K562 (cell line): Measurements from ENCODE around the gene PFN3. TPM values are rescaled to one million over a fixed set of nuclear protein-coding genes. Genes with fewer than 3 reads are reported as not detected.

Experiments
- ATAC-seq: fragments of 200-7000 bp; cut with Tn5 transposase; 3 replicates; pipeline ENCODE4 v1.9.1; 2020; ENCODE audit warnings: moderate library complexity
- BruUV-seq: library from RNA; stranded (reverse); fragments of 400-500 nt; replicated peaks from 2 replicates; lab custom pipeline; 2021; lab: Mats Ljungman, UMichigan
- CTCF ChIA-PET: fragments of 300-600 bp; formaldehyde crosslinking; extraction: SDS; loops from one replicate; lab custom pipeline; 2021; ENCODE audit warnings: low intra/inter-chr PET ratio; lab: Yijun Ruan, JAX
- POLR2A ChIA-PET: fragments of 300-600, 350-650 bp; sonication (Branson Sonifier 250); formaldehyde crosslinking; extraction: SDS; loops from one replicate; lab custom pipeline; 2021; ENCODE audit warnings: antibody characterized with exemption, inconsistent platforms; lab: Yijun Ruan, JAX
- DNase-seq, 4 experiments: peaks; one replicate each; pipeline versions ENCODE4 v3.0.0 to v3.0.0-alpha.2; 2011 to 2018; ENCODE audit warnings: low spot score in 3 of 4, mixed read lengths in 3 of 4; ENCODE audit errors: extremely low read depth in 1 of 4
- FAIRE-seq: peaks from 2 replicates; lab custom pipeline; 2011; peaks lifted over from hg19 to GRCh38; lab: Jason Lieb, UNC
- H2AFZ ChIP-seq: 2 replicates; pipeline ENCODE4 v1.6.0; 2011; ENCODE audit warnings: low read depth, low read length, control low read depth, inconsistent platforms
- H3K27ac ChIP-seq: fragments of 200-600 bp; 3 replicates; pipeline ENCODE4 v1.8.0; 2011; ENCODE audit warnings: low read depth, mild to moderate bottlenecking, control low read depth, inconsistent platforms, low read length, moderate library complexity, mixed read lengths; ENCODE audit errors: extremely low read depth
- H3K27me3 ChIP-seq, 2 experiments: fragments of 300-600 bp in 1 of 2; 2 replicates in 1 of 2; 3 replicates in 1 of 2; pipeline versions ENCODE4 v1.6.0 to v1.8.0; 2011; ENCODE audit warnings: inconsistent platforms in 2 of 2, low read length in 2 of 2, mild to moderate bottlenecking in 1 of 2, mixed read lengths in 1 of 2, moderate library complexity in 1 of 2; ENCODE audit not compliant: control insufficient read depth in 2 of 2, insufficient read depth in 2 of 2
- H3K36me3 ChIP-seq: fragments of 300-600 bp; 3 replicates; pipeline ENCODE4 v1.8.0; 2011; ENCODE audit warnings: mild to moderate bottlenecking, low read length, inconsistent platforms; ENCODE audit not compliant: control insufficient read depth, insufficient read depth
- H3K4me1 ChIP-seq, 2 experiments: fragments of 200-600 bp in 1 of 2; replicated peaks in 1 of 2; 2 replicates in 1 of 2; 3 replicates in 1 of 2; pipeline versions ENCODE4 v1.5.1 to v1.8.0; 2011; ENCODE audit warnings: inconsistent platforms in 2 of 2, low read length in 2 of 2, mild to moderate bottlenecking in 1 of 2, mixed read lengths in 1 of 2, moderate library complexity in 1 of 2; ENCODE audit not compliant: control insufficient read depth in 2 of 2, insufficient read depth in 2 of 2
- H3K4me2 ChIP-seq: 2 replicates; pipeline ENCODE4 v1.6.1; 2011; ENCODE audit warnings: low read length, control low read depth, inconsistent platforms, mixed read lengths; ENCODE audit not compliant: insufficient read depth
- H3K4me3 ChIP-seq: fragments of 200-600 bp; sonication (generic), shearing (Covaris generic); 2 replicates; pipeline ENCODE4 v1.5.1; 2016; ENCODE audit warnings: control low read depth, inconsistent platforms
- H3K79me2 ChIP-seq: fragments of 200-600 bp; 3 replicates; pipeline ENCODE4 v1.8.0; 2011; ENCODE audit warnings: low read length, inconsistent platforms; ENCODE audit not compliant: control insufficient read depth, insufficient read depth
- H3K9ac ChIP-seq, 2 experiments: 2 replicates each; pipeline versions ENCODE4 v1.6.0 to v1.6.1; 2011; ENCODE audit warnings: low read depth in 2 of 2, low read length in 2 of 2, control low read depth in 1 of 2, inconsistent platforms in 1 of 2, mild to moderate bottlenecking in 1 of 2, mixed read lengths in 1 of 2; ENCODE audit not compliant: insufficient read depth in 1 of 2
- H3K9me1 ChIP-seq: one replicate; pipeline ENCODE4 v1.6.0; 2011; ENCODE audit warnings: inconsistent platforms, mild to moderate bottlenecking, low read length, moderate library complexity; ENCODE audit not compliant: control insufficient read depth, insufficient read depth
- H3K9me3 ChIP-seq: replicated peaks from 2 replicates; pipeline ENCODE4 v1.5.1; 2011; ENCODE audit warnings: low read depth, low read length, inconsistent platforms; ENCODE audit not compliant: control insufficient read depth, insufficient read depth
- H4K20me1 ChIP-seq: replicated peaks from 2 replicates; pipeline ENCODE4 v1.6.1; 2011; ENCODE audit warnings: low read length, inconsistent platforms, mixed read lengths; ENCODE audit not compliant: control insufficient read depth, insufficient read depth
- DPF2 ChIP-seq: fragments of 450-650 bp; IDR thresholded peaks from 2 replicates; pipeline ENCODE4 v1.6.1; 2016
- ESRRA ChIP-seq: fragments of 450-650 bp; IDR thresholded peaks from 2 replicates; pipeline ENCODE4 v1.6.1; 2014; ENCODE audit warnings: low read depth, mild to moderate bottlenecking, moderate library complexity, borderline replicate concordance
- FOSL1 ChIP-seq: fragments of 200-800 bp; sonication (Bioruptor generic); conservative IDR thresholded peaks from 2 replicates; pipeline ENCODE4 v1.6.1; 2016; ENCODE audit warnings: missing genetic modification characterization, missing compliant biosample characterization
- GMEB1 ChIP-seq: fragments of 250-450 bp; sonication (Bioruptor Pico); IDR thresholded peaks from 2 replicates; pipeline ENCODE4 v1.4.0; 2020; ENCODE audit warnings: mild to moderate bottlenecking
- GTF2E2 ChIP-seq: fragments of 200-800 bp; sonication (Bioruptor generic); IDR thresholded peaks from 2 replicates; pipeline ENCODE4 v1.6.1; 2016; ENCODE audit warnings: missing genetic modification characterization, missing compliant biosample characterization
- HDAC1 ChIP-seq, 2 experiments: fragments of 450-650 bp; IDR thresholded peaks; 2 replicates each; pipeline ENCODE4 v1.6.1; 2016 to 2017; ENCODE audit warnings: inconsistent platforms in 1 of 2, mild to moderate bottlenecking in 1 of 2, moderate library complexity in 1 of 2
- HDAC8 ChIP-seq: fragments of 450-650 bp; IDR thresholded peaks from 2 replicates; pipeline ENCODE4 v1.6.1; 2016; ENCODE audit warnings: mild to moderate bottlenecking, missing genetic modification characterization, moderate library complexity, missing compliant biosample characterization
- MIER1 ChIP-seq: fragments of 450-650 bp; IDR thresholded peaks from 2 replicates; pipeline ENCODE4 v1.6.1; 2016; ENCODE audit warnings: antibody characterized with exemption, mild to moderate bottlenecking, low read depth
- POLR2B ChIP-seq: fragments of 450-650 bp; IDR thresholded peaks from 2 replicates; pipeline ENCODE4 v1.6.1; 2018; ENCODE audit warnings: low read depth; ENCODE audit not compliant: partially characterized antibody
- PTTG1 ChIP-seq: fragments of 450-650 bp; IDR thresholded peaks from 2 replicates; pipeline ENCODE4 v1.6.1; 2016; ENCODE audit warnings: low read depth, mild to moderate bottlenecking, missing genetic modification characterization, missing compliant biosample characterization
- SMARCA5 ChIP-seq: fragments of 450-650 bp; IDR thresholded peaks from 2 replicates; pipeline ENCODE4 v1.6.1; 2016
- SPI1 ChIP-seq: IDR thresholded peaks from 2 replicates; pipeline ENCODE4 v1.6.1; 2011; ENCODE audit warnings: low read depth, low read length, control low read depth, borderline replicate concordance
- TAF1 ChIP-seq: IDR thresholded peaks from 2 replicates; pipeline ENCODE4 v1.6.1; 2011; ENCODE audit warnings: mild to moderate bottlenecking, low read length, moderate library complexity; ENCODE audit not compliant: insufficient read depth, control insufficient read depth, severe bottlenecking; ENCODE audit errors: extremely low read depth
- TSHZ1 ChIP-seq: fragments of 250-450 bp; sonication (Bioruptor Pico); IDR thresholded peaks from 2 replicates; pipeline ENCODE4 v1.4.0; 2020; ENCODE audit warnings: mild to moderate bottlenecking, moderate library complexity
- ZNF57 ChIP-seq: fragments of 450-650 bp; formaldehyde crosslinking; IDR thresholded peaks from 2 replicates; pipeline ENCODE4 v1.4.0; 2020; ENCODE audit warnings: mild to moderate bottlenecking, moderate library complexity
- WGBS: fragments of 100-300 bp; shearing (Covaris generic); methylation state at CpG from one replicate; pipeline ENCODE4 v1.1.6; 2016; ENCODE audit warnings: low coverage, mixed read lengths; ENCODE audit not compliant: insufficient coverage; ENCODE audit errors: missing lambda C conversion rate; 5-methylcytosine and 5-hydroxymethylcytosine counted together
- in situ Hi-C: fragments of 300-500 bp; cut with MboI; formaldehyde crosslinking; loops from 4 replicates; pipeline ENCODE4 v1.15.0; 2018; ENCODE audit warnings: inconsistent platforms, mixed read lengths
- intact Hi-C: fragments of 100-400 bp; cut with micrococcal nuclease; formaldehyde crosslinking; loops from 2 replicates; pipeline ENCODE4 v1.14.2; 2022
- polyA plus RNA-seq, 8 experiments: library from polyadenylated mRNA; depleted of rRNA in 4 of 8; stranded (reverse) in 5 of 8; unstranded in 3 of 8; fragments of >200 nt; fragmentation: Nextera tagmentation in 2 of 8; fragmentation: Illumina TruSeq in 1 of 8; extraction: Ambion mirVana in 2 of 8; extraction: Trizol in 1 of 8; gene quantifications; 2 replicates each; pipeline versions ENCODE4 v1.2.1 to v1.2.3, GENCODE V29; 2011 to 2014; ENCODE audit warnings: inconsistent platforms in 1 of 8, missing spikeins in 1 of 8
- total RNA-seq, 7 experiments: library from RNA; depleted of rRNA in 6 of 7; stranded (reverse); fragments of >200 nt in 6 of 7; fragmentation: Illumina TruSeq in 2 of 7; extraction: Trizol in 2 of 7; gene quantifications; 2 replicates each; pipeline versions ENCODE4 v1.2.1 to v1.2.3, GENCODE V29; 2011 to 2021; ENCODE audit warnings: low replicate concordance in 1 of 7
- TF ChIP-seq, protein P1 (sequence below): fragments of 450-650 bp; formaldehyde crosslinking; IDR thresholded peaks from 2 replicates; pipeline ENCODE4 v1.4.0; 2020; ENCODE audit warnings: mild to moderate bottlenecking, mixed read lengths

Gene PFN3
- total and polyA plus RNA-seq, 9 of the 15 experiments (the other 6 are each of a cell fraction or from before 2014, with no cell fraction given) = not detected

DNA sequence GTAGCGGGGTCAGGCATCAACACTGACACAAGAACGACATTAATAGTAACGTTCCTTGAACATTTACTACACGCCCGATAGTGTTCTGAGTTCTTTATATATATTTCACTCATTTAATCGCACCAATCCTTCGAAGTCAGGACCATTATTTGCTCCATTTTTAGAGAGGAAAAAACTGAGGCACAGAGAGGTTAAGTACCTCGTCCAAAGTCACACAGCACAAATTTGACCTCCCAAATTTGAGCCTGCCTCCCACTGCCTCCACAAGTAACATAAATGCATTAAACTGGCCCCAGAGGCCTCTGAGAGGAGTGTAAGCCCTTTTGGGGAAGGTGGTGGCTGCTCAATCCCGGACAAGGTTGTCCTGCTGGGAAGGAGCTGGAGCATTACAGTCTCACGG, 36.9 kb downstream of the PFN3 start:
- ChIA-PET POLR2A (interaction anchor here (0.7 to 3.0 kb wide), 3 partner anchors 9 to 130 kb away, joined by 3 to 13 read pairs (median 4); partner anchors contain the start of gene LMAN2), CTCF (no interaction called here)
- no peaks in the 10 kb centered on the region for H3K9me3 ChIP-seq
- H3K27ac ChIP-seq = peak overlapping the region; percentile 67; the same call in 2 of the 3 replicates
- intact Hi-C loops = loop anchor here (10.0 kb wide), 1 partner anchor 249 kb away; no protein-coding TSS in a partner anchor
- no peaks in the 10 kb centered on the region for H4K20me1 ChIP-seq
- H3K79me2 ChIP-seq = peaks cover 14% of the 10 kb centered on the region
- DNase-seq (no peak), FAIRE-seq (peak; percentile 69), ATAC-seq (no peak)
- peak overlapping the region; percentile 80 for H3K4me2 ChIP-seq
- H2AFZ ChIP-seq = peak overlapping the region; percentile 94
- H3K9ac ChIP-seq = peak overlapping the region in 1 of 2 experiments; percentile 93; a peak in 1 of 4 replicates
- H3K4me1 ChIP-seq = peaks cover 51 to 77% of the 10 kb centered on the region in 2 experiments
- H3K4me3 ChIP-seq = peak overlapping the region; percentile 45
- 14% methylated on average over 10 of the region's 10 CpGs for WGBS
- BruUV-seq = no TSS peak
- in situ Hi-C loops = no loop called here
- no peaks in the 10 kb centered on the region for H3K27me3 ChIP-seq
- H3K36me3 ChIP-seq = peaks cover 5% of the 10 kb centered on the region; the same call in 2 of the 3 replicates
- no peaks in the 10 kb centered on the region for H3K9me1 ChIP-seq
- TF ChIP-seq FOSL1 (tag) = peak; percentile 4; the same call in 1 of the 2 replicates
- no peak for TF ChIP-seq POLR2B
- no peak for TF ChIP-seq SPI1
- peak; percentile 99 for TF ChIP-seq SMARCA5
- TF ChIP-seq, protein P1, sequence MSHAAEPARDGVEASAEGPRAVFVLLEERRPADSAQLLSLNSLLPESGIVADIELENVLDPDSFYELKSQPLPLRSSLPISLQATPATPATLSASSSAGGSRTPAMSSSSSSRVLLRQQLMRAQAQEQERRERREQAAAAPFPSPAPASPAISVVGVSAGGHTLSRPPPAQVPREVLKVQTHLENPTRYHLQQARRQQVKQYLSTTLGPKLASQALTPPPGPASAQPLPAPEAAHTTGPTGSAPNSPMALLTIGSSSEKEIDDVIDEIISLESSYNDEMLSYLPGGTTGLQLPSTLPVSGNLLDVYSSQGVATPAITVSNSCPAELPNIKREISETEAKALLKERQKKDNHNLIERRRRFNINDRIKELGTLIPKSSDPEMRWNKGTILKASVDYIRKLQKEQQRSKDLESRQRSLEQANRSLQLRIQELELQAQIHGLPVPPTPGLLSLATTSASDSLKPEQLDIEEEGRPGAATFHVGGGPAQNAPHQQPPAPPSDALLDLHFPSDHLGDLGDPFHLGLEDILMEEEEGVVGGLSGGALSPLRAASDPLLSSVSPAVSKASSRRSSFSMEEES (CRISPR knock-in tag) = no peak
- peak; percentile 68 to 70 for TF ChIP-seq HDAC1 (IDR thresholded peaks at IDR 0.05)
- TF ChIP-seq ZNF57 = no peak
- no peak for TF ChIP-seq PTTG1
- no peak for TF ChIP-seq HDAC8 (tag)
- 0 out of 2 replicates have a peak, but pooled peaks have one; percentile 8 for TF ChIP-seq ESRRA
- TF ChIP-seq MIER1 = no peak
- TF ChIP-seq GTF2E2 (tag) = no peak
- TF ChIP-seq TSHZ1 = no peak
- no peak for TF ChIP-seq GMEB1
- 0 out of 2 replicates have a peak, but pooled peaks have one; percentile 4 for TF ChIP-seq DPF2
- TF ChIP-seq TAF1 = no peak
